UCSD-AML1 (cell line): ENCODE measurements around the gene RPS16.
A peak's percentile ranks its signal among the peaks of the same experiment; 100 is the strongest.

Experiments
- DNase-seq: peaks from one replicate; lab custom pipeline; 2025; ENCODE audit not compliant: unreplicated experiment; lab: John Stamatoyannopoulos, UW

The RPS16 gene

DNA sequence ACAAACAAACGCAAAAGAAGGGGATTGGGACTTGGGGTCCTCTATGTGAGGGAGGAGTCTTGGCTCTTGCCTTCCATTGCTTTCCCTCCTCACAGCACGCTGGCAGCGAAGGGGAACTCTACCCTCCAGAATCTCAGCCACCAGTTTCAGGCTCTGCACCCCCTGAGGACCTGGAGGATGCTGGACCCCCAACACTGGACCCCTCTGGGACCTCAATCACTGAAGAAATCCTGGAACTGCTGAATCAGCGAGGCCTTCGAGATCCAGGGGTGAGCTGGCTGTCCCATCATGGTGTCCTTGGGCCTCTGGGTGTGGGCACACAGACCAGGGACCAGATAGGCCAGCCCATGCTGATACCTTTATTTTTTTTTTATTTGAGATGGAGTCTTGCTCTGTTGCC is 13.7 kb downstream of the RPS16 start:
- no peak for DNase-seq

GRCh38 chr19:39420769-39421168 is 15.0 kb downstream of the RPS16 start:
- no peak for DNase-seq

- no peak for DNase-seq
Observed at GRCh38 chr19:39419003-39419402, 16.7 kb downstream of the RPS16 start.

DNA sequence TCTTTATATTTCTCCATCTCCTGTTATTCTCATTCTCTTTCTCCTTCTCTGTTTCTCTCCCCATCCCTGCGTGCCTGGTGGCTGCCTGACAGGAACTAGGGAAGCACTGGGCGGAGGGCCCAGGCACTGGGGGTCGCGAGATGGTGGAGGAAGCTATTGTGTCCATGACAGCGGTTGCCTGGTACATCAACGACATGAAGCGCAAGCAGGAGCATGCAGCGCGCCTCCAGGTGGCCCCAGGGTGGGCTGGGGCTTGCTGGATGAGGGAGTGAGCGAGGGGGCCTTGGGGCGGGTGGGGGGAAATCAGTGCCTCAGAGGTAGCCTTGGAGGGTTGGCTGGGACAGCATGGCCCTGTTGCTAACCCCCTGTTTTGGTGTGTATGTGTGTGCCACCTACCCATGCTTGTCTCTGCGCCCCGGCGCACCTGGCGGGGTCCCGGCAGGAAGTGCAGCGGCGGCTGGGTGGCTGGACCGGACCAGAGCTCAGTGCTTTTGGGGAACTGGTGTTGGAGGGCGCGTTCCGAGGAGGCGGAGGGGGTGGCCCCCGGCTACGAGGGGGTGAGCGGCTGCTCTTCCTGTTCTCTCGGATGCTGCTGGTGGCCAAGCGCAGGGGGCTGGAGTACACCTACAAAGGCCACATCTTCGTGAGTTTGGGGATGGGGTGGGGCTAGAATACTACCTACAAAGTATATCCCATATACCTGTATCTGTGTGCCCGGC is 18.1 kb downstream of the RPS16 start:
- DNase-seq = no peak

DNA sequence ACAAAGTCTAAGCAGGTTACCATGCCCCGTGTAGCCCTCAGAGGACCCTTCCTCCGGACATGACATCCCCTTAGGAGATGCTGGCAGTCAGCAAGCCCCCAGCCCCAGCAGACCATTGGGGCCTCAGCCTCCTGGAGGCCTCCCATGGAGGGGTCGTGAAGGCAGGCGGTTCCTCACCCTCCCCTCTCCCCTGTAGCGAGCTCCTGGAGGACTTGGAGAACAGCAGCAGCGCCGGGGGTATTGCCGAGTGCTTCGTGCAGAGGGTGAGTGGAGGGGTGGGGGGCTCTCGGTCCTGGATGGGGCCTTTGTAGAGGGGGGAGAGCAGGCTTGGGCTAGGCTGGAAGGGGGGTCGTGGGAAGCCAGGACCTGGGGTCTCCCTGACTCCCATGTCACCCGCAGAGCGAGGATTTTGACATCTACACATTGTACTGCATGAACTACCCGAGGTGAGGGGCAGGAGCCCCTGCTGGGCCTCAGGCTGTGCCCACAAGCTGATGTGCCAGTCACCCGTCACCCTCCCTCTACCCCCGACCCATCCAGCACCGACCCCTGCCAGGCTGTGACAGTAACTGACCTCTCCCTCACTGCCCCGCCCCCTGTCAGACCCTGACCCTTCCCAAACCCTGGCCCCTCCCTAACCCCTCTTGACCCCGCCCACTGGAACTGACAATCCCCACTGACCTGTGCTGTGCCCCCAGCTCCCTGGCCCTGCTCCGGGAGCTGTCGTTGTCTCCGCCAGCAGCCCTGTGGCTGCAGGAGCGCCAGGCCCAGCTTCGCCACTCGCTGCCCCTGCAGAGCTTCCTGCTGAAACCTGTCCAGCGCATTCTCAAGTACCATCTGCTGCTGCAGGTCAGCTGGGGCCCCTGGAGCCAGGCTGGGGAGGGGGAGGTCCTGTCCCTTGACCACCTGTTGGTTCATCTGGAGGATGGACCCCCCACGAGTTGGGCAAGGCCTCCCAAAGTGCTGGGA is 19.3 kb downstream of the RPS16 start:
- DNase-seq = no peak

DNA sequence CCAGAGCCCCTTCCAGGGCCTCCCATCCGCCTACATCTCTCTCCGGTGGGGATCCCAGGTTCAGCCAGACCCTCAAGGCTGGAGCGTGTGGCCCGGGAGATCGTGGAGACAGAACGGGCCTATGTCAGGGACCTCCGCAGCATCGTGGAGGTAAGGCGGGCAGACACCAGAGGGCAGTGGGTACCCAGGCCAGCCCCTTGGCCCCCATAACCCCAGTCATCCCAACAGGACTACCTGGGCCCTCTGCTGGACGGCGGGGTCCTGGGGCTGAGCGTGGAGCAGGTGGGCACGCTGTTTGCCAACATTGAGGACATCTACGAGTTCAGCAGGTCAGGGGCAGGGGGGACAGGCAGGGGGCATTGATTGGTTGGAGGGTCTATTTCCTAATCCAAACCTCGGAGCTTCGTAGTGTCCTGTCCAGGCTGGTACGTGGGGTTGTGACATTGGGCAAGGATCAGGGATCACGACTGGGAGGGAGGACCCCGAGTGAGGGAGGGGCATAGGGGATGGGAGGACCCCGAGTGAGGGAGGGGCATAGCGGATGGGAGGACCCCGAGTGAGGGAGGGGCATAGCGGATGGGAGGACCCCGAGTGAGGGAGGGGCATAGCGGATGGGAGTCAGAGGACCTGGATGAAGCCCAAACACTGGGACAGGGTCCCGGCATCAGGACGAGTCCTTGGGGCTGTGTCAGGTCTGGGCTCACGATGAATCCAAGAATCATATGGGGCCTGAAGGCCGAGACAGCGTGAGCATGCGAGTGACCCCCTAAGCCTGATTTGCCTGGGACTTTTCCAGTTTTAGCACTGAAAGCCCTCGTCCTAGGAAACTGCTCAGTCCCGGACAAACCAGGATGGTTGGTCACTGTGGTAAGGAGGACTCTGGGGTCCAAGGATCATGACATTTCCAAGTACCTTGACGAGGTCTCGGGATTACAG is 20.4 kb downstream of the RPS16 start:
- no peak for DNase-seq

GRCh38 chr19:39413911-39414608 is 21.7 kb downstream of the RPS16 start:
- peak; percentile 42 for DNase-seq

DNA sequence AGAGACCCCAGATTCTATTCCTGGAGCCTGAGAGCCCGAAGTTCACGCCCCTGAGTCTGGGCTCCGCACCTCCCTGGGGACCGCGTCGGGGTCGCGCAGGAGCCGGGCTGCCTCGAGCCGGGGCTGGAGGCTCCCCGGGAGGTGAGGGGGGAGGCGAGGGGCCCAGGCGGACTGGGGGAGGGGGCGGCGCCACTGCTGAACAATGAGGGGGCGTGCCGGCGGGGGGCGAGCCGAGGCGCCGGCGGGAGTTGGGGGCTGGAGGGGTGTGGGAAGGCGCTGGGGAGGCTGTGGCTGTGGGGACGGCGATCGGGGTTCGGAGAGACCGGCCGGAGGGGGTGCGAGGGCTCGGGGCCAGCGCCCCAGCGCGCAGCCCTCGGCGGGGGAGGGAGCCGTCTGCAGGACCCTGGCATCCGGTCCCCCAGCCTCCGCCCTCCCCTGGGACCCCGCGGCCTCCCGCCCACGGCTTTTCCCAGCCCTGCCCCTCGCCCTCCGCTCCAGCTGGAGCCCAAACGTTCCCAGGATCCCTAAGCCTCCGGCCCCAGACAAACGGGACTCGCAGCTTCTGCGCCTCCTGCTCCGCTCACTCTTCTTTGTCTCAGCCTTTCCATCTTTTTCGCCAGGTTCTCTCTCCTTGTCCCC is 22.4 kb downstream of the RPS16 start:
- DNase-seq = peak; percentile 60

- DNase-seq = no peak
Observed at GRCh38 chr19:39412867-39413271, 22.9 kb downstream of the RPS16 start.

DNA sequence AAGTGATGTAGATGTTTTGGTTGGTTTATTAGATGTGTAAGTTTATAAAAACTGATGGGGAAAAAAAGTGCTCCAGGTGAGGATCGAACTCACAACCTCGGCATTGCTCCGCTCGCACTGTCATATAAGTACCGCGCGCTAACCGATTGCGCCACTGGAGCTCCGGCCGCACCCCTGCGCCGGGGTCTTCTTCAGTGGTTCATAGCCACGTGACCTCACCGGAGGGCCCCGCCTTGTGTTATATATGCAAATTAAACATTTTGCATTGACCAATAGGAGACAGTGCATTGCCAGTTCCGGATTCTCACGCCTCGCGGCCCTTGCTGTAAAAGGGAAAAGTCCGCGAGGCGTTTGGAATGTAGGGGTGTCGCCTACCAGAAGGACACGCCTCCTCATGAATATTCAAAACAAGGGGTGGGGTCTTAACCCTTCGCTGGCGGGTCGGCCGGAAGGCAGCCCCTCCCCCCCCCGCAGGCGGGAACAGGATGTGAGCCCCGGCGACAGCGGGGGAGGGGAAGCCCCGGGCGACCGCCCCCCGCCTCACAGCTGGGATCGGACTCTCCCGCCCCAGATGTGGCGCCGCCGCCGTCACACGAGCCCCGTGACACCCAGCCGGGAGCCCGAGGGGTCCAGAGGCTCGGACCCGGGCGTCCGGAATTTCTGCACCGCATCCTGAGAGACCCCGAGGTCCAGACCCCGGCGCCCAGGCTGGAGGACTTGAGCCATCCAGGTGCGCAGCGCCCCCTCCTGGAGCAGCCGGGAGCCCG is 23.5 kb downstream of the RPS16 start, which contains the start of gene PLEKHG2:
TSS of gene PLEKHG2 (plus strand) at position 570 of the 767 bp plus-strand sequence. CDS start 1,418 bp downstream, outside the sequence.
- DNase-seq = peak; percentile 98

GRCh38 chr19:39411832-39412099 is 24.0 kb downstream of the RPS16 start:
- peak; percentile 91 for DNase-seq

- DNase-seq = peak; percentile 48
Observed at GRCh38 chr19:39411081-39411831, 24.5 kb downstream of the RPS16 start.

DNA sequence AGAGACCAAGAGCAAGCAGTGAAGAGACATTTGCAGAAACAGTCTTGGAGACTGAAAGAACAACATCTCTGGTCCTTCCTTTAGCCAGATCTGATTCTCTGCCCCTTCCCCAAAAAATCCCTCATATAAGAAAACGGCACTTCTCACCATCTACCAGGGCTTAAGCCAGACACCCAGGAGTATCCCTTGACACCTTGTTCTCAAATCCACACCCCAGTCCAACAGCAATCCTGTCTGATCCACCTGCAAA is 25.0 kb downstream of the RPS16 start:
- no peak for DNase-seq

DNA sequence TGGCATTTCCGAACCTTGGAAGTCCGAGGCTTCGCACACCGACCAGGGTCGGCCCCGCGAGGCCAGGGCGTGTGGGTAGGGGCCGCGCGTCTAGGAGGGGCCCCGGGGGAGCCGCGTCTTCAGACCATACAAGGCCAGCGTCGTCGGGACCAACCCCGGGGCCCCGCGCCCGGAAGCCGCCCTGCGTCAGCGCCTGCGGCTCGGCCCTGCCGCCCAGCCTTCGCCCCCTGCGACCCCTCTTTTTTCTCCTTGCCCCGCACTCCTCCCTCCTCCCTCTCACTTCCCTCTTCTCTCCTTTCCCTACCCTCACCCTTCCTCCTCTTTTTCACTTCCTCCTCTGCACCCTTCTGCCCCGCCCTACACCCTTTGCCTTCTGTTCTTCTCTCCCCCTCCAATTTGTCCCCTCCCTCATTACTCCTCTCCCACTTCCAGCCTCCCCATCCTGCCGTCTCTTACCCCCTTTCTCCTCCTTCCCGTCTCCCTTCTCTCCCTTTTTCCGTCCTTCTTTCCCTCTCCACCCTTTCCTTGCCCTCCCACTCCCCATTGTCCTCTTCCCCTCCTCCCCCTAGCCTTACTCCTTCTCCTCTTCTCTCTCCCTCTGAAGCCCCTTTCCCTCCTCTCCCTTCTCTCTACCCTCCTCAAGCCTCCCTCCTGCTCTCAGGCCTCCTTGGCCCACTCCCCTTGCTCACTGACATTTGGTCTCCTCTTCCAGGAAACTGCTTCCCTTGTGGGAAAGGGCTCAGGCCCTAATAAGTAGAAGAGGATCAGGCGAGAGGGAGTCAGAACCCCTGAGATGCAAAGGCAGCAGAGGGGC is 25.5 kb downstream of the RPS16 start:
- DNase-seq = peak; percentile 78

GRCh38 chr19:39409208-39410016 is 26.3 kb downstream of the RPS16 start:
- peak; percentile 78 for DNase-seq

DNA sequence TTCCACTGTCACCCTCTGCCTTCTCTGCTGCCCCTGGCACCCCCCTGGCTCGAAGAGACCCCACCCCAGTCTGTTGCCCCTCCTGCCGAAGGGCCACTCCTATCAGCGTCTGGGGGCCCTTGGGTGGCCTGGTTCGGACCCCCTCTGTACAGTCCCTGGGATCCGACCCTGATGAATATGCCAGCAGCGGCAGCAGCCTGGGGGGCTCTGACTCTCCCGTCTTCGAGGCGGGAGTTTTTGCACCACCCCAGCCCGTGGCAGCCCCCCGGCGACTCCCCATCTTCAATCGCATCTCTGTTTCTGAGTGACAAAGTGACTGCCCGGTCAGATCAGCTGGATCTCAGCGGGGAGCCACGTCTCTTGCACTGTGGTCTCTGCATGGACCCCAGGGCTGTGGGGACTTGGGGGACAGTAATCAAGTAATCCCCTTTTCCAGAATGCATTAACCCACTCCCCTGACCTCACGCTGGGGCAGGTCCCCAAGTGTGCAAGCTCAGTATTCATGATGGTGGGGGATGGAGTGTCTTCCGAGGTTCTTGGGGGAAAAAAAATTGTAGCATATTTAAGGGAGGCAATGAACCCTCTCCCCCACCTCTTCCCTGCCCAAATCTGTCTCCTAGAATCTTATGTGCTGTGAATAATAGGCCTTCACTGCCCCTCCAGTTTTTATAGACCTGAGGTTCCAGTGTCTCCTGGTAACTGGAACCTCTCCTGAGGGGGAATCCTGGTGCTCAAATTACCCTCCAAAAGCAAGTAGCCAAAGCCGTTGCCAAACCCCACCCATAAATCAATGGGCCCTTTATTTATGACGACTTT is 27.1 kb downstream of the RPS16 start:
- peak; percentile 31 for DNase-seq
